Eye (tissue), 1 donor: Measurements from ENCODE around the gene EVPLL.
"Not testable (repeated sequence)": the region's sequence is repeated elsewhere in the genome, so short reads cannot be mapped to it uniquely, and the experiment has no call there.

ENCODE experiments used
- DNase-seq: peaks from one replicate; pipeline ENCODE4 v3.0.0-alpha.2; 2015

The EVPLL gene

GRCh38 chr17:18379246-18380146 is 1.9 kb downstream of the EVPLL start:
- no peak for DNase-seq

GRCh38 chr17:18380471-18381157 is 3.0 kb downstream of the EVPLL start:
- no peak for DNase-seq

GRCh38 chr17:18381158-18381952 is 3.8 kb downstream of the EVPLL start:
- no peak for DNase-seq

GRCh38 chr17:18381953-18382245 is 4.3 kb downstream of the EVPLL start:
- no peak for DNase-seq

GRCh38 chr17:18382441-18383078 is 5.0 kb downstream of the EVPLL start:
- DNase-seq, result no peak

GRCh38 chr17:18383079-18383481 is 5.5 kb downstream of the EVPLL start:
- DNase-seq, result peak; percentile 32

- DNase-seq, result not testable (repeated sequence)
Observed at GRCh38 chr17:18384271-18384670, 6.7 kb downstream of the EVPLL start.

GRCh38 chr17:18387583-18387982 is 10.0 kb downstream of the EVPLL start:
- DNase-seq, result not testable (repeated sequence)

- not testable (repeated sequence) for DNase-seq
Observed at GRCh38 chr17:18388266-18388665, 10.7 kb downstream of the EVPLL start.

- not testable (repeated sequence) for DNase-seq
Observed at GRCh38 chr17:18388728-18389127, 11.2 kb downstream of the EVPLL start.

GRCh38 chr17:18401872-18402590 is 24.5 kb downstream of the EVPLL start:
- DNase-seq, result not testable (repeated sequence)

- not testable (repeated sequence) for DNase-seq
Observed at GRCh38 chr17:18403166-18403565, 25.6 kb downstream of the EVPLL start.

- DNase-seq, result not testable (repeated sequence)
Observed at GRCh38 chr17:18403604-18404003, 26.0 kb downstream of the EVPLL start.

GRCh38 chr17:18408906-18409305 is 31.3 kb downstream of the EVPLL start:
- peak; percentile 13 for DNase-seq

- not testable (repeated sequence) for DNase-seq
Observed at GRCh38 chr17:18409321-18409720, 31.7 kb downstream of the EVPLL start.

GRCh38 chr17:18410736-18411135 is 33.2 kb downstream of the EVPLL start:
- peak; percentile 77 for DNase-seq

GRCh38 chr17:18411377-18411864 is 33.8 kb downstream of the EVPLL start:
- peak; percentile 78 for DNase-seq

GRCh38 chr17:18412001-18412538 is 34.5 kb downstream of the EVPLL start:
- DNase-seq, result not testable (repeated sequence)

- DNase-seq, result not testable (repeated sequence)
Observed at GRCh38 chr17:18421521-18421920, 43.9 kb downstream of the EVPLL start.

GRCh38 chr17:18422464-18422863 is 44.9 kb downstream of the EVPLL start:
- DNase-seq, result not testable (repeated sequence)

- DNase-seq, result not testable (repeated sequence)
Observed at GRCh38 chr17:18423015-18423414, 45.4 kb downstream of the EVPLL start.

- not testable (repeated sequence) for DNase-seq
Observed at GRCh38 chr17:18425593-18425992, 48.0 kb downstream of the EVPLL start.
